KMS-11 (cell line): ENCODE measurements around the gene FEN1.
A peak's percentile ranks its signal among the peaks of the same experiment; 100 is the strongest.

Experiments
- H2AFZ ChIP-seq: fragments of 200-600 bp; sonication (generic); 2 replicates; pipeline ENCODE4 v1.6.1; 2016; ENCODE audit warnings: antibody characterized with exemption, mixed run types, low read depth
- H3K27ac ChIP-seq: fragments of 200-600 bp; sonication (generic); 2 replicates; pipeline ENCODE4 v1.6.1; 2016; ENCODE audit warnings: mild to moderate bottlenecking, mixed run types
- H3K27me3 ChIP-seq: fragments of 200-600 bp; sonication (generic); 2 replicates; pipeline ENCODE4 v1.6.1; 2017; ENCODE audit warnings: mild to moderate bottlenecking, low read depth, mixed run types, moderate library complexity; ENCODE audit not compliant: insufficient read depth
- H3K36me3 ChIP-seq: fragments of 200-600 bp; sonication (generic); 2 replicates; pipeline ENCODE4 v1.6.1; 2017; ENCODE audit warnings: mild to moderate bottlenecking, mixed run types; ENCODE audit not compliant: insufficient read depth
- H3K4me1 ChIP-seq: fragments of 200-600 bp; sonication (generic); 2 replicates; pipeline ENCODE4 v1.6.1; 2016; ENCODE audit warnings: mild to moderate bottlenecking, low read depth, mixed run types; ENCODE audit not compliant: poor library complexity, severe bottlenecking
- H3K4me2 ChIP-seq: fragments of 200-600 bp; sonication (generic); 2 replicates; pipeline ENCODE4 v1.7.0; 2016; ENCODE audit warnings: mild to moderate bottlenecking, mixed run types
- H3K4me3 ChIP-seq: fragments of 200-600 bp; sonication (generic); IDR thresholded peaks from 2 replicates; pipeline ENCODE4 v1.6.1; 2017; ENCODE audit warnings: low read depth, low read length, mixed read lengths; ENCODE audit not compliant: insufficient read depth
- H3K79me2 ChIP-seq: fragments of 200-600 bp; sonication (generic); 2 replicates; pipeline ENCODE4 v1.6.1; 2016; ENCODE audit warnings: low read depth, mixed run types; ENCODE audit not compliant: insufficient read depth
- H3K9ac ChIP-seq: fragments of 200-600 bp; sonication (generic); 2 replicates; pipeline ENCODE4 v1.6.1; 2016; ENCODE audit warnings: mild to moderate bottlenecking, mixed run types
- H4K20me1 ChIP-seq: fragments of 200-600 bp; sonication (generic); 2 replicates; pipeline ENCODE4 v1.6.1; 2016; ENCODE audit warnings: mild to moderate bottlenecking, mixed run types; ENCODE audit not compliant: insufficient read depth
- CTCF ChIP-seq: fragments of 200-600 bp; sonication (generic); conservative IDR thresholded peaks from 2 replicates; pipeline ENCODE4 v1.6.1; 2017; ENCODE audit warnings: low read depth, mild to moderate bottlenecking, antibody characterized with exemption, low read length, moderate library complexity, mixed read lengths

FEN1 gene

GRCh38 chr11:61749591-61750217, 43.0 kb upstream of the FEN1 start:
- no peaks in the 10 kb centered on the region for H4K20me1 ChIP-seq
- H2AFZ ChIP-seq, result no peak overlapping the region
- H3K9ac ChIP-seq, result no peak overlapping the region
- no peak overlapping the region for H3K27ac ChIP-seq
- TF ChIP-seq CTCF, result no peak
- no peak overlapping the region for H3K4me3 ChIP-seq
- no peak overlapping the region for H3K4me2 ChIP-seq
- no peaks in the 10 kb centered on the region for H3K79me2 ChIP-seq
- H3K4me1 ChIP-seq, result no peaks in the 10 kb centered on the region
- peaks cover 17% of the 10 kb centered on the region; the same call in 1 of the 2 replicates for H3K27me3 ChIP-seq
- H3K36me3 ChIP-seq, result no peaks in the 10 kb centered on the region

GRCh38 chr11:61750631-61751273, 42.0 kb upstream of the FEN1 start:
- Histone ChIP-seq H3K9ac (no peak overlapping the region), H3K27ac (no peak overlapping the region), H4K20me1 (no peaks in the 10 kb centered on the region), H2AFZ (no peak overlapping the region), H3K79me2 (no peaks in the 10 kb centered on the region), H3K4me1 (no peaks in the 10 kb centered on the region), H3K4me3 (no peak overlapping the region), H3K4me2 (no peak overlapping the region), H3K36me3 (no peaks in the 10 kb centered on the region), H3K27me3 (peaks cover 17% of the 10 kb centered on the region; the same call in 1 of the 2 replicates)
- TF ChIP-seq CTCF, result no peak

DNA sequence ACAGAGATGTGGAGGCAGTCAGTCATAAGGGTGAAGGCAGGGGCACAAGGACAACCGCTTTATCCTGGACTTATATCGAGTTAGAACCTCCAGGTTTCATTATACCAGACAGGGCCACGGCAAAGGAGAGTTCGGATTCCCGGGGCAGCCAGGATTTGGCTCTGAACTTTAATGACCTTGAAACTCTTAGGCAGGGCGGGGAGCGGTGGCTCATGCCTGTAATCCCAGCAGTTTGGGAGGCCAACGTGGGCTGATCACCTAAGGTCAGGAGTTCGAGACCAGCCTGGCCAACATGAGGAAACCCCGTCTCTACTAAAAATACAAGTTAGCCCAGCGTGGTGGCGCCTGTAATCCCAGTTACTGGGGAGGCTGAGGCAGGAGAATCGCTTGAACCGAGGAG, 41.3 kb upstream of the FEN1 start:
- Histone ChIP-seq H3K4me1 (peaks cover 1% of the 10 kb centered on the region), H3K79me2 (no peaks in the 10 kb centered on the region), H3K4me3 (no peak overlapping the region), H3K9ac (no peak overlapping the region), H3K4me2 (no peak overlapping the region), H3K36me3 (no peaks in the 10 kb centered on the region), H2AFZ (no peak overlapping the region), H4K20me1 (no peaks in the 10 kb centered on the region), H3K27ac (no peak overlapping the region), H3K27me3 (peaks cover 17% of the 10 kb centered on the region; the same call in 1 of the 2 replicates)
- no peak for TF ChIP-seq CTCF

GRCh38 chr11:61752117-61752924, 40.4 kb upstream of the FEN1 start, which contains the start of gene MYRF:
Gene MYRF (plus strand): TSS chr11:61752636. CDS start chr11:61752745, 109 bp downstream.
- TF ChIP-seq CTCF, result 0 out of 2 replicates have a peak, but pooled peaks have one; percentile 38
- Histone ChIP-seq H3K9ac (no peak within 1 kb of the TSS), H3K4me1 (peaks cover 8% of the 10 kb centered on the region), H3K27ac (no peak within 1 kb of the TSS), H3K79me2 (no peaks in the 10 kb centered on the region), H3K4me2 (peak within 1 kb of the TSS; percentile 42), H2AFZ (peak within 1 kb of the TSS; percentile 60; the same call in 1 of the 2 replicates), H3K36me3 (no peaks in the 10 kb centered on the region), H3K27me3 (peaks cover 17% of the 10 kb centered on the region; the same call in 1 of the 2 replicates), H3K4me3 (no peak within 1 kb of the TSS), H4K20me1 (no peaks in the 10 kb centered on the region)
